Stomach (tissue), 19 donors: ENCODE measurements around the gene TEX19. TPM values are rescaled to one million over a fixed set of nuclear protein-coding genes. Genes with fewer than 3 reads are reported as not detected.

Experiments used
- DNase-seq, 2 donors: peaks; one replicate each; pipeline versions ENCODE4 v3.0.0 to v3.0.0-alpha.2; 2013 to 2019
- H3K27ac ChIP-seq, 5 donors: fragments of 200-600 bp in 4 of 5; sonication (generic) in 4 of 5; one replicate each; pipeline ENCODE4 v1.5.1; 2013 to 2019; ENCODE audit warnings: mild to moderate bottlenecking in 1 of 5, moderate library complexity in 1 of 5
- H3K27me3 ChIP-seq, 3 donors: fragments of 200-600 bp; sonication (generic); one replicate each; pipeline ENCODE4 v1.5.1; 2017 to 2019; ENCODE audit warnings: mixed run types in 1 of 3
- H3K36me3 ChIP-seq, 4 donors: fragments of 200-600 bp; sonication (generic); 1 replicate in 3 of 4; 2 replicates in 1 of 4; pipeline ENCODE4 v1.5.1; 2016 to 2019
- H3K4me1 ChIP-seq, 4 donors: fragments of 200-600 bp; sonication (generic); one replicate each; pipeline ENCODE4 v1.5.1; 2016 to 2019
- H3K4me3 ChIP-seq, 4 donors: fragments of 200-600 bp; sonication (generic) in 3 of 4; one replicate each; pipeline ENCODE4 v1.5.1; 2016 to 2019; ENCODE audit warnings: mild to moderate bottlenecking in 1 of 4
- H3K9me3 ChIP-seq, 4 donors: fragments of 200-600 bp; sonication (generic); one replicate each; pipeline ENCODE4 v1.5.1; 2016 to 2019
- EP300 ChIP-seq: sonication (generic); formaldehyde crosslinking; IDR thresholded peaks from one replicate; pipeline ENCODE4 v1.6.1; 2017; ENCODE audit warnings: antibody characterized with exemption
- POLR2A ChIP-seq, 4 donors: fragments of 450-650 bp; IDR thresholded peaks; one replicate each; pipeline ENCODE4 v1.6.1; 2016; ENCODE audit warnings: antibody characterized with exemption in 4 of 4, control low read depth in 2 of 4, mild to moderate bottlenecking in 1 of 4, moderate library complexity in 1 of 4
- POLR2AphosphoS5 ChIP-seq, 3 donors: sonication (generic); formaldehyde crosslinking; IDR thresholded peaks; one replicate each; pipeline ENCODE4 v1.6.1; 2016; ENCODE audit warnings: antibody characterized with exemption in 3 of 3
- WGBS, 5 donors: extraction: QIAGEN DNeasy Blood & Tissue Kit in 3 of 5; methylation state at CpG; one replicate each; pipeline versions ENCODE4 v1.1.5 to v1.1.7; 2013 to 2018; 5-methylcytosine and 5-hydroxymethylcytosine counted together
- intact Hi-C: fragments of 100-400 bp; cut with DNase I; formaldehyde crosslinking; loops from one replicate; pipeline ENCODE4 v1.15.1; 2023; ENCODE audit warnings: low total_unique reads
- long read RNA-seq, 10 donors: transcript quantifications; one replicate each; lab custom pipeline, GENCODE V29; 2026
- polyA plus RNA-seq, 3 donors: library from polyadenylated mRNA; stranded (reverse); fragments of 200-250 nt; gene quantifications; one replicate each; pipeline ENCODE4 v1.2.3, GENCODE V29; 2013
- total RNA-seq, 5 donors: library from RNA; depleted of rRNA; stranded (reverse); fragments of >200 nt; gene quantifications; one replicate each; pipeline versions ENCODE4 v1.1.0 to v1.2.3, GENCODE V29; 2014 to 2016
- TF ChIP-seq, protein P1 (sequence below), 7 experiments: fragments of 450-650 bp in 4 of 7; fragments of 200-600 bp in 3 of 7; sonication (generic) in 3 of 7; IDR thresholded peaks; one replicate each; pipeline ENCODE4 v1.5.1; 2016 to 2019; ENCODE audit warnings: antibody characterized with exemption in 7 of 7, control low read depth in 2 of 7, mild to moderate bottlenecking in 1 of 7
- donor health status: healthy with polysubstance abuse.
- donor health status: Bipolar disorder and iron deficiency.
- donor health status: healthy.

TEX19 gene
- total RNA-seq (not detected), polyA plus RNA-seq (not detected)
- long read RNA-seq, donor 1: 0 reads
- long read RNA-seq, donor 2: 0 reads
- long read RNA-seq, donor 3: 0 reads
- long read RNA-seq, donor 4: 0 reads
- long read RNA-seq, donor 5: 0 reads
- long read RNA-seq, donor 6: 0 reads
- long read RNA-seq, donor 7: 0 reads
- long read RNA-seq, donor 8: 0 reads
- long read RNA-seq, donor 9: 0 reads
- long read RNA-seq, donor 10: 0 reads

- H3K27ac ChIP-seq: no peak within 1 kb of the TSS
- H3K4me3 ChIP-seq: no peak within 1 kb of the TSS
- TF ChIP-seq POLR2A (IDR thresholded peaks at IDR 0.05): no peak
- no peak for TF ChIP-seq EP300
- H3K27me3 ChIP-seq: peaks cover 0 to 35% (median 3%) of the 10 kb centered on the region in 3 donors
- WGBS, 5 donors: 56 to 71% (median 65%) methylated on average over 19 to 21 of the region's 21 CpGs
- H3K36me3 ChIP-seq: no peaks in the 10 kb centered on the region
- H3K9me3 ChIP-seq: no peaks in the 10 kb centered on the region
- DNase-seq: peak in 1 of 2 donors; percentile 55
- intact Hi-C loops: no loop called here
- peaks cover 6 to 26% (median 14%) of the 10 kb centered on the region in 4 donors for H3K4me1 ChIP-seq
Measured at GRCh38 chr17:82358465-82359350, at the start of gene TEX19. TSS of gene TEX19 (plus strand) at chr17:82359247. CDS start at chr17:82362151, 2,904 bp downstream.

- WGBS, 5 donors: 70 to 77% (median 73%) methylated on average over 26 to 27 of the region's 27 CpGs
- H3K9me3 ChIP-seq: no peaks in the 10 kb centered on the region
- H3K36me3 ChIP-seq: no peaks in the 10 kb centered on the region
- peaks cover 0 to 5% (median 0%) of the 10 kb centered on the region in 4 donors for H3K4me1 ChIP-seq
- no peak overlapping the region for H3K27ac ChIP-seq
- intact Hi-C loops: no loop called here
- TF ChIP-seq, protein P1, sequence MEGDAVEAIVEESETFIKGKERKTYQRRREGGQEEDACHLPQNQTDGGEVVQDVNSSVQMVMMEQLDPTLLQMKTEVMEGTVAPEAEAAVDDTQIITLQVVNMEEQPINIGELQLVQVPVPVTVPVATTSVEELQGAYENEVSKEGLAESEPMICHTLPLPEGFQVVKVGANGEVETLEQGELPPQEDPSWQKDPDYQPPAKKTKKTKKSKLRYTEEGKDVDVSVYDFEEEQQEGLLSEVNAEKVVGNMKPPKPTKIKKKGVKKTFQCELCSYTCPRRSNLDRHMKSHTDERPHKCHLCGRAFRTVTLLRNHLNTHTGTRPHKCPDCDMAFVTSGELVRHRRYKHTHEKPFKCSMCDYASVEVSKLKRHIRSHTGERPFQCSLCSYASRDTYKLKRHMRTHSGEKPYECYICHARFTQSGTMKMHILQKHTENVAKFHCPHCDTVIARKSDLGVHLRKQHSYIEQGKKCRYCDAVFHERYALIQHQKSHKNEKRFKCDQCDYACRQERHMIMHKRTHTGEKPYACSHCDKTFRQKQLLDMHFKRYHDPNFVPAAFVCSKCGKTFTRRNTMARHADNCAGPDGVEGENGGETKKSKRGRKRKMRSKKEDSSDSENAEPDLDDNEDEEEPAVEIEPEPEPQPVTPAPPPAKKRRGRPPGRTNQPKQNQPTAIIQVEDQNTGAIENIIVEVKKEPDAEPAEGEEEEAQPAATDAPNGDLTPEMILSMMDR (IDR thresholded peaks at IDR 0.05): no peak
- TF ChIP-seq POLR2A (IDR thresholded peaks at IDR 0.05): no peak
- no peak for TF ChIP-seq POLR2AphosphoS5 (IDR thresholded peaks at IDR 0.05)
- TF ChIP-seq EP300: no peak
- H3K4me3 ChIP-seq: no peak overlapping the region
- DNase-seq: no peak
- H3K27me3 ChIP-seq: peaks cover 6 to 61% (median 26%) of the 10 kb centered on the region in 3 donors
Measured at GRCh38 chr17:82309656-82310570, 49.1 kb upstream of the TEX19 start.

DNA sequence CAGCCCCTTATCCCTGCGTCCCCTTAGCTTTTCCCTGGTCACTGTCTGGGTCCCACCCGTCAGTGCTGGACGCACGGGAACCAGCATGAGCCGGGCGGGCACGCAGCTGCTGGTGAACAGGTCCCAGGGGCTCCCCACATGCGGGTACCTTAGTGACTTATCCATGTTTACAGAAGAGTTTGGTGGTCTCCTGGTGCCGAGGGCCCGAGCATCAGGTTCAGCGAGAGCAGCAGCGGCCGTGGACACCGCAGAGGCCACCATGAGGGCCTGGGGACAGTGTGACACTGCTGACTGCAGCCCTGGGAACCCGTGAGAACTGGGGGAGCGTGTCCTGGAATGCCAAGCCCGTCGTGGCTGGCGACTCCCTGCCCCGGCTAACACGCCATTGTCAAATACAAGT is 48.2 kb upstream of the TEX19 start:
- intact Hi-C loops: no loop called here
- no peak overlapping the region for H3K27ac ChIP-seq
- no peaks in the 10 kb centered on the region for H3K36me3 ChIP-seq
- peaks cover 10 to 71% (median 35%) of the 10 kb centered on the region in 3 donors for H3K27me3 ChIP-seq
- peaks cover 3 to 15% (median 7%) of the 10 kb centered on the region in 4 donors for H3K4me1 ChIP-seq
- H3K4me3 ChIP-seq: no peak overlapping the region
- TF ChIP-seq EP300: no peak
- TF ChIP-seq POLR2A (IDR thresholded peaks at IDR 0.05): no peak
- TF ChIP-seq, protein P1 (IDR thresholded peaks at IDR 0.05): no peak
- no peak for TF ChIP-seq POLR2AphosphoS5 (IDR thresholded peaks at IDR 0.05)
- WGBS, 5 donors: 79 to 86% (median 83%) methylated on average over 6 to 21 of the region's 21 CpGs
- DNase-seq: no peak
- no peaks in the 10 kb centered on the region for H3K9me3 ChIP-seq

- TF ChIP-seq EP300 (no peak), POLR2A (IDR thresholded peaks at IDR 0.05) (no peak), POLR2AphosphoS5 (IDR thresholded peaks at IDR 0.05) (no peak)
- TF ChIP-seq, protein P1 (IDR thresholded peaks at IDR 0.05): no peak
- WGBS, 5 donors: 90 to 93% (median 91%) methylated on average over 13 of the region's 13 CpGs
- H3K4me3 ChIP-seq: no peak overlapping the region
- no peak for DNase-seq
- no peak overlapping the region for H3K27ac ChIP-seq
- intact Hi-C loops: no loop called here
- no peaks in the 10 kb centered on the region for H3K36me3 ChIP-seq
- peaks cover 6 to 21% (median 12%) of the 10 kb centered on the region in 4 donors for H3K4me1 ChIP-seq
- H3K27me3 ChIP-seq: peaks cover 10 to 82% (median 46%) of the 10 kb centered on the region in 3 donors
- no peaks in the 10 kb centered on the region for H3K9me3 ChIP-seq
Measured at GRCh38 chr17:82311971-82312370, 47.1 kb upstream of the TEX19 start.
